Inferior parietal cortex (tissue), 1 donor: ENCODE results near the gene SLC4A1AP.

Experiments used
- DNase-seq: peaks from one replicate; pipeline ENCODE4 v3.0.0-alpha.2; 2016; ENCODE audit errors: extremely low spot score

Gene SLC4A1AP

DNA sequence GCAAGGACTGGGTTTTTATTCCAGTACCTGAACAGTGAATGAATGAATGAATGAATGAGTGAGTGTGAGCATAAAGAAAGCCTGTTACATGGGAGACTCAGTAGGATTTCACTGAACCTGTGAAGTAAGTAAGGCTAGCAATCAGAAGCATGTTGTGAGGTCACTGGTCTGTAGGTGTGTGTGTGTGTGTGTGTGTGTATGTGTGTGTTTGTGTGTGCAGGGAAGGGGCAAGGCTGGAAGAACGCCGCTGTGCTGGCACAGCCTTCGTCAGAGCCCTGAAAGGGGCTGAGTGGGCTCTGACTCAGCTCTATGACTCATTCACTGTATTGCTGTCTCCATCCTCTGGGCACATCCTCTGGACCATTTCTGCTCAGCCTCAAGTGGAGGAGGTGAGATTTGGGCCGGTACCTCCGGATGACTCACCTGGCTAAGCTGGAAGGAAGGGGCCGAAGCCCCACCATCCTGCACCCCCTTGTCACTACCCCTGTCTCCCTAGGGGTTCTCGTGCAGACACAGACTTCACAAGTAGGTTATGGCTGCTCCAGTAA, 56.4 kb downstream of the SLC4A1AP start:
- no peak for DNase-seq

DNA sequence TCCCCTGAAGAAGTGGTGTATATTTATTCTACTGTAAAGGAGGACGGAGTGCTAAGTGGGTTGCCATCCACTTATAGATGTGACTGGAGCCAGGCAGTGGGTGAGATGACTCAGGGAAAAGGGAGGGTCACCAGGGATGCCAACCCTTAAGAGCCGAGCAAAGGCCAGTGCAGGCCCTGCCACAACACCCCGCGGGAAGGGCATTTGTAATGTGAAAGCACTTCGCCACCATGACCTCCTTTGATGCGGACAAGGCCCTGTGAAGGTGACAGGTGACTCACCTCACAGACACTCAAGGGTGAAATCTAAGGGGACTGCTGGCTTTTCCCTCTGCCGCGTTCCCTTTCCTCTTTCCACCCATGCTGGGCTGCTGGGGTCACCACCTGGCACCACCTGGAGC, 57.6 kb downstream of the SLC4A1AP start:
- DNase-seq, result no peak

DNA sequence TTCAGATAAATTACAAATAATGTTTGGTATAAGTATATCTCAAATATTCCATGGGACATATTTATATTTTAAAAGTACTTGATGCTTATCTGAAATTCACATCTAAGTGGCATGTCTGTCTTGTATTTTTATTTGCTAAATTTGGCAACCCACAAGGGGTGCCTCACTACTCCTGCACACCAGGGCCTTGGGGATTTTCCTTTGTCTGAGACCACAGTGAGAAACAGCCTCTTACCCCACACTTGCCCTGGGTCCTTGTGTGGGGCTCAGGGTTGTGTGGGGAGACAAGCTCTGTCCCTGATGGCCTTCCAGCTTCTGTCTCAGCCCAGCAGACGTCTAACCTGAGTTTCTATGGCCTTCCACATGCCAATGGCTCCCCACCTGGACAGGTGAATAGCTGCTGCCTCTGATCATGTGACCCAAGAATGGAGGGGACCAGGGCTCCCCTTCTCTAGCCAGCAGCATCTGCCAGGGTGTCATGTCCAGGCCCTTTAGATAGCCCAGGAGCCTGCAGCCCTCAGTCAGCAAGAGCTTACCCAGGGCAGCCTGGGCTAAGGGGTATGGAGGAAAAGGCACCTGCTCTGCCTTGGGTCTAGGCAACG, 58.3 kb downstream of the SLC4A1AP start:
- DNase-seq, result no peak

DNA sequence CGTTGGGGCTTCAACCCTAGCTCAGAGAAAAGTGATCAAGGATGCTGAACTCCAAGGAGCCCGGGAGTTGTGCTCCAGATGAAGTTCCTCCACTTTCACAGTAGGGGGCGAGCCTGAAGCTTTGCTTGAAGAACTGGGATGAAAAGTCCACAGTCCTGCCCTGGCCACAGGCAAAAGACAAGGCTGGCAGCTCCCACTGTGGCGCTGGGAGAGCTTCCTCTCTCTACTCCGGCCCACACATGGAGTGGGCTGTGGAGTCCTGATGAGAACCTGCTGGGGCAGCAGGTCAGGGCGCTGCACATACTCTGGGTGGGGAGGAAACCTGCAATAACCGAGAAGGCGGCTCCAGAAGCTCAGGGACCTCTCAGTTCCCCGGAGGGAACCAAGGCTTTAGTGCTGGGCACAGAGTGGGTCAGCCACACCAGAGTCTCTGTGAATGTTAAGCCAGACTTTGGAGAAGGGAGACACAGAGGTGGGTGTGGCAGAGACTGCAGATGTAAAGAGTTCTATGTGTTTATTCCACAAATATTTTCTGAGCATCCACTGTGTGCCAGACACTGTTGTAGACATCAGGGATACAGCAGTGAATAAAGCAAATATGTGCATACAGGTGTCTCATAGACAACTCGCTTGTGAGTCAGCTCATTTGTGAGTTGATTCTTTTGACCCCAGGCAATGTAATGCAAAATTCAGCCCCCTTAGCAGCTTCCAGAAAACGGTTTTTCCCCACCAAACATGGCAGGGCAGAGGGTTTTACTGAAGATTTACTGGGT, 59.9 kb downstream of the SLC4A1AP start:
- peak; percentile 76 for DNase-seq

DNA sequence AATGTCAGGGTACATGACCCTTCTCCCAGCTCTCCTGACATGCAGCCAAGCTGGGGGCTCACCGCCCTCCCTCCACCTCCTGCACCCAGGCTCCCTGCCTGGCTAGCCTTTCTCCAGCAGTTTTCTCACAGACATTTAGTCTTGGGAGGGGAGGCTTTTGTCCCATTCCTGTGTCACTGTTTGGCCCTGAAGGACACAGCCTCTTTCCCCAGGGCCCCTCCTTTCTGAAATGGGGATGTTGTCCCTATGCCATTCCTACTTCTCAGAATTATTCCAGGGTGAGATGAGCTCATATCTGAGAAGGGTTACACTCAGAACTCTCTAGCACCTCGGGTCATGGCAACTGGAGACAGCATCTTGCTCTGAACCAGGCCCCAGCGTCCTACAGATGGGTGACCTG, 60.5 kb downstream of the SLC4A1AP start:
- DNase-seq, result no peak

DNA sequence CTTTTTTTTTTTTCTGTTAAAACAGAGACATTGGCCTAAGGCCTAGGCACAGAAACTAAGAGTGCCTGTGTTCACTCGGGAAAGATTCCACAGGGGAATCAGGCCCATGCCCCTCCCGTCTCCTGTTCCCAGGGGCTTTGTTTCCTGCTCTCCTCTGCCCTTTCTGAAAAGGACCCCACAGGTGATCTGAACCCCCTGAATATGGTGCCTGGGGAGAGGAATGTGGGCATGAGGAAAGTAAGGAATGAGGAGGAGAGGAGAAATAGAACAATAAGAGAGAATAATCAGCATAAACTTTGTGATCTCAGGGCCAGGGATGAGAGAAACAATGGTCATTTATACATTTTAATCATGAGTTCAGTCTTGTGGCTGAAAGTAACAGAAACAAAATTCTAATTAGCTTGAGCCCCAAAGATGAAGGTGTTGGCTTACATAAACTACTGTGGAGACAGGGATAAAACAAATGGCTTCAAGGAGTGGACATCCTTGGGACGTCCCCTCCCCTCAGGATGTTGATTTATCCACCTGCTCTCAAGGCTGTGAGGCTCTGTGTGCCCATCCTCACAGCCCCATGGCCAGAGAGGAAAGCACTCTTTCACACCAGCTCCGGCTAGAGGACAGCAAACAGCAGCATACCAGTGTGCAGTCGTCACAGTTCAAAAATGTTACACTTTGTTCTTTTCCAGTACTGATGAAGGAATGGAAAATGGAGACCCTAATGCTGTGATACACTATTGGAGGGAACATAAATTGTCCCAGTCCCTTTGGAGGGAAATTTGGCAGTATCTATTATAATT, 61.4 kb downstream of the SLC4A1AP start:
- no peak for DNase-seq

DNA sequence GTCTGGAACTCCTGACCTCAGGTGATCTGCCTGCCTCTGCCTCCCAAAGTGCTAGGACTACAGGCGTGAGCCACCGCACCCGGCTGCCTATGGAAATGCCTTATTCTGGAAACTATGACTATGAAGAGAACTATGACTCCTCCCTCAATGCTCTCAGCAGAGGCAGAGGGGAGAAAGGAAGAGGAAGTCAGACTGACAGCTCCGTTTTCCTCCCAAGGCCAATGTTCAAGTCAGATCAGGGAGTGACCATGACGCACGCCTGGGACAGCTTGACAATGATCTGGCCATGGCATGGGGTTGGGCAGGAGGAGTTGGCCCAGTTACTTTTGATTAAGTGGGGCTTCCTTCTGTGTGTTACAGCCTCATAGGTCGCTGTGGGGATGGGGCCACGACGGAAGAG, 63.6 kb downstream of the SLC4A1AP start:
- no peak for DNase-seq

DNA sequence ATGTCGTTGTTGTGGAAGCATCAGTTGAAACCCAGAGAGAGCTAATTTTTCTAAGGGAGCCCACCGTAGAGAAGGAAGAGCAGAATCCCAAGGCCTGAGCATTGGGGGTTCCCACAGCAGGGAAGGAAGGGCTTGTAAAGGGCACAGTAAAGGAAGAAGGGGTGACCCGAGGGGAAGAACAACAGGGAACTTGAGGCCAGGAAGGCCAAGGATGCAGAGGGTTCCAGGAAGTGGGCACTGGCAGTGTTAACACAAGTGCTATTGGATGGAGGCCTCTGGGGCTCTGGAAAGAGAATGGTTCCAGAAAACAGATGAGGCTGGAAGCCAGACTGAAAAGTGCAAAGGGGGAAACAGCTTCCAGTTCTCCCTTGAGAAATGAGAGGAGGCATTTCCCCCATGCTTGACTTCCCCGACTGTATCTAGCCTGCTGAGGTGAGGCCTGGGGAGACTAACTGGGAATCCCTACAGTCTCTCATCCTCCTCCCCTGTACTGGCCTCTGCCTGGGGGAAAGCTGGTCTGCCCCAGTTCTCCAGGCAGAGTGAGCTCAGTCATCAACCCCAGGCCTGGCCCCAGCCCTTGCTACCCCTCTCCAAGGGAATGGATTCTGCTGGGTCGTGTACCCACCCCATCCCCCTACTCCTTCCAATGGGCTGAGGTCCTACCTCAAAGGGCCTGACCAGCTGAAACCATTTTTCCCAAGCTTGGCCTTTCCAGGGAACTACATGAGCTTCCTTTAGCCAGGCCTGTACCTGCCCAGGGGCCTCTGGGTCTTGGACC, 64.6 kb downstream of the SLC4A1AP start:
- no peak for DNase-seq

DNA sequence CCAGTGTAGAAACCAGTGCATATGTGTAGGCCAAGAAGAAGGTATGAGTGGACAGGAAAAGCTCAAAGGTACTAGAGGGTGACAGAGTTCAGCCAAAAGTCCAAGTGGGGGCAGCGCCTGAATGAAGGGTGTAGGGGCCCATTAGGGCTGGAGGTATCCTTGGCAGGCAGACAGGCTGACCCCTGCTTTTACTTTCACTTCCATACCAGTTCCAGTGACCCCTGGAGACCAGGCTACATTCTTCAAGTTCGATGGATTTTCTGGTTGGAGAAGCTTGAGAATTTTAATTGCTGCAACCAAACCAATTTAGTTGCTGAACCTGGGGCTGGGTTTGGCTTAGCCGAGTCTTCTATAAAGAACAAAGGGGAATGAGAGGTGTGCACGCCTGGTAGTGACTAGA, 65.5 kb downstream of the SLC4A1AP start:
- DNase-seq, result no peak

DNA sequence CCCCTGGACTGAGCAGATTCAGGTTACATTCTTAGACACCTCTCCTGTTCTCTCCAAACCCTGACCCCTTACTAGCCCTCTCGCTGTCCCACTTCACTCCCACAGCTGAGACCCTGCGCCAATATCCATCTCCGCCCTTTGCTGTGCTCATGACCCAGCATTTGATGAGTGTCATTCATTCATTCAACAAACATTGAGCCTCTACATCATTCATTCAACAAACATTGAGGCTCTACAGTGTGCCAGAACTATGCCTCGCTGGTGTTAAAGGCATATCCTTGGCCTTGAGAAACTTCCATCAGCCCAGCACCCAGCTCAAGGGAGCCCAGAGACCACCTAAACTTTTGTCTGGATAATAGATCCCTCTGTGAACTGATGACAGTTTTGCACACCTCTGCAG, 65.9 kb downstream of the SLC4A1AP start:
- no peak for DNase-seq

DNA sequence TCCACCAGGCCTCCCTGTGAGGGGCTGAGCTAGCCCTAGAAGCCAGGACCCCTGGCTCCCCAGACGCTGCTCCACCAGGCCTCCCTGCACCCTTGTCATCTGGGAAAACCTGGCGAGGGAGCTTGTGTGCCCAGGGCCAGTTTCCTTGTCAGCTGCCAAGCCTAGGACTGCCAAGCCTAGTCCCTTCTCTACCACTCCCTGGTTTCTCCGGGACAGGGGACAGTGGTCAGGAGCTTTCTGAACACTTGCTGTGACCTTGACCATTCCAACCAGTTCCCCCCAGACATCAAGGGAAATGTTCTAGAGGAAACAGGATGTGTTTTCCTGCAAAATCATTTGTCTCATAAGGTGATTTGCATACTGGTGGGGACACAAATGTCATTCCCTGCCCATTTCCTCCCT, 66.6 kb downstream of the SLC4A1AP start:
- DNase-seq, result no peak

DNA sequence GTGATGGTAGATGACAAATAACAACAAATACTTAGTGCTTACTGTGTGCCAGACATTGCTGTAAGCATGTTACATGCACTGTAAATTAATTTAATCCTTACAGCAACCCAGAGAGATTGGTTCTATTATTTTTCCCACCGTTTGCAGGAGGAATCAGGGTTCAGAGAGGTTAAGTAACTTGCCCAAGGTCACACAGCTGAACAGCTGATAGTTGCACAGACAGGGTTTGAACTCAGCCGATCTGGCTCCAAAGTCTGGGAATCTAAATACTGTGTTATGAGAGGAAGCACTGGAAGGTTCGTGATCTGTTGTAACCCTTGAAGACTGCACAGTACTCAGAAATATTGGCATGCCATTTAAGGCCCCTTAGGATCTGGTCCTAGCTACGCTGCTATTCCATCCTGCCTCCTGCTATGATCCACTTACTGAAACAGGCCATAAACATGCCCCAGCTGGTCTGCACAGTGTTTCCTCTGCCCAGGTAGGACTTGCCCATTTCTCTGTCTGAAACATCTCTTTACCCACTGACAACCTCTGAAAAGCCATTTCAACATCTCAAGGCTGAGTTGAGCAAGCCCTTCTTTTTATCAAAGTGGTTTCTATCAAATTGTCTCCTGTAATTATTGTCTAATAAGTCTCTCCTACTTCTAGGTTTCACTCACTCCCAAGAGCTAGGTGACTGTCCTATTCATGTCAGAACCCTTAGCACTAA, 67.4 kb downstream of the SLC4A1AP start:
- no peak for DNase-seq

DNA sequence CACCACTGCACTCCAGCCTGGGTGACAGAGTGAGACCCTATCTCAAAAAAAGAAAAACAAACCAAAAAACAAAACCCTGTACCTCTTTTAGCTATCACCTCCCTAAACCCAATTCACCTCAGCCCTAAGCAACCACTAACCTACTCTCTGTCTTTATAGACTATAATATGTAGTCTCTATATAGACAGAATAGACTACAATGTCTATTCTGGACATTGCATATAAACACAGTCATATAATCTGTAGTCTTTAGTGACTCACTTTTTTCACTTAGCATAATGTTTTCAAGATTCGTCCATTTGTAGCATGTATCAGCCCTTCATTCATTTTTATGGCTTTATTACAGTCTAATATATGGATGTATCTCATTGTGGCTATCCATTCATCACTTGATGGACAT, 70.6 kb downstream of the SLC4A1AP start:
- no peak for DNase-seq

DNA sequence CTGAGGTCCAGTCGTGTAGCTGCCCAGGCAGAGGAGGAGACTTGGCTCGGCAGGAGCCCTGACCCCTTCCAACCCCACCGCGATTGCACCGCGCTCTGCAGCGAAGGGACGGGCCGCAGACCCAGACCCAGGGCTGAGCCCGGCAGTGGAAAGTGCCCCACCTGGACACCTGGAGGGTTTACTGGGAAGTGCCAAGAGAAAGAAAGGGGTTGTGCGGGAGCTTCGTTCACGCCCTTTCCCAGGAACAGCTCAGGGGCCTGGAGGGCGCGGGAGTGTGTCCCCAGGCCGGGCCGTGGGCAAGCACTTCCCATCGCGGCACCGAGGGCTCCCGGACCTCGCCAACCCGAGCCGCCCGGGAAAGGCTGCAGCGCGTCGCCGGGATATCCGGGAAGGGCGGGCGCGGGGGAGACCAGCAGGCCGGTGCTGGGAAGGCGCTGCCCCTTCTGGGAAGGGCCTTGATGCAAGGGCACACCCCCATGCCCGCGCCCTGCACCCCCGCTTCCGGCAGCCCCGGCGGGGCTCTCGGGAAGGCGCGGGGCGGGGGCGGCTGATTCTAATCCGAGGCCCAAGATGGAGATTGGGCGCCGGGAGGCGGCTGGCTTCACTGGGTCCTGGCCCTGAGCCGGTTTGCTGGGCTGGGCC, 71.7 kb downstream of the SLC4A1AP start:
- no peak for DNase-seq

DNA sequence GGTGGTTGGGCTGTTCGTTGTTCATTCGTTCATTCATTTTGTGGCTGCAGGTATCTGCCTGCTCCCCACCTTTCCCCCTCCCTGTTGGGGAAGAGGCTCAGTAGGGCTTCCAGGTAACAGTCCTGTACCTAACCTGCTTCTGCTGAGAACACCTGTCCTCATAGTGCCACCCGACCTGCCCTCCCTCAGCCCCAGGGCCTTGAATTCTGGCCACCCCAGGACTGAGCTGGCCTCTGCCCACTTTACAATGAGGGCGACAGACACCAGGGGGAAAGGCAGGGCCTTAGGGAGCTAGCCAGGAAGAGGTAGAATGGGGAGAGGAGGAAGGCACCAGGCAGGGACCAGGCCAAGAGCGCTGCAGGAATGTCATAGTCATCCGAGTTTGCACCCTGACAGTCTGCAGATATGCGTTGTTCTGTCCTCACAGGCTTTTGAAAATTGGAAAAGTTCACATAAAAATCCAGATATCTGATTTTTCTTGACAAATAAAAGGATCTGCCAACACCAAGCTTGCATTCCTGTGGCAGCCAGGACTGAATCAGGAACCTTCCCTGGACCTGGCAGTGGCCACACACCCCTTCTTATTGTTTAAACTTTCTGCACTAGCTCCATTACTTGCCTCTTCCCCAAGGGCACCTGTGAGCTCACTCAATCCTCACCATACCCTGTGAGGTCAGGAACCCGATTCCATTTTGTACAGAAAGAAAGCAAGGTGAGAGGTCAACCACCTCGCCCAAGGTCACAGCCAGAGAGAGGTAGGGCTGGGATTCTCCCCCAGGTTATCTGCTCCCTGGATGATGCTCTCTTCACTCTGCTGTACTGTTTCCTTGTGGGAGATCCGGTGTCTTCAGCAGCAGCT, 72.6 kb downstream of the SLC4A1AP start:
- DNase-seq, result no peak

DNA sequence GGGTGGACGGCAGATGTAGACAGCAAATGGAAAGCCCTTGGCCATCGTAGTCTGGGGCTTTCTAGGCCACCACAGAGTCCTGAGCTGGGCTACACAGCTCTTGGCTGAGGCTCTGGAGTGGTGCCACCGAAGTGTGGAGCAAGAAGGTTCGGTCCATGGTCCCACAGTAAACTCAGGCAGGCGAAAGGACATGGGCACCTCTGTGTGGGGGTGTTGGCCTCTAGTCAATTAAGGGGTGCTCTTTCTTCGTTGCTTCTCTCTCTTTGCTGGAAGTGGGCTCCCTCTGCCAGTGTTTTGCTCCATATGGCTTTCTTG, 73.2 kb downstream of the SLC4A1AP start:
- no peak for DNase-seq

DNA sequence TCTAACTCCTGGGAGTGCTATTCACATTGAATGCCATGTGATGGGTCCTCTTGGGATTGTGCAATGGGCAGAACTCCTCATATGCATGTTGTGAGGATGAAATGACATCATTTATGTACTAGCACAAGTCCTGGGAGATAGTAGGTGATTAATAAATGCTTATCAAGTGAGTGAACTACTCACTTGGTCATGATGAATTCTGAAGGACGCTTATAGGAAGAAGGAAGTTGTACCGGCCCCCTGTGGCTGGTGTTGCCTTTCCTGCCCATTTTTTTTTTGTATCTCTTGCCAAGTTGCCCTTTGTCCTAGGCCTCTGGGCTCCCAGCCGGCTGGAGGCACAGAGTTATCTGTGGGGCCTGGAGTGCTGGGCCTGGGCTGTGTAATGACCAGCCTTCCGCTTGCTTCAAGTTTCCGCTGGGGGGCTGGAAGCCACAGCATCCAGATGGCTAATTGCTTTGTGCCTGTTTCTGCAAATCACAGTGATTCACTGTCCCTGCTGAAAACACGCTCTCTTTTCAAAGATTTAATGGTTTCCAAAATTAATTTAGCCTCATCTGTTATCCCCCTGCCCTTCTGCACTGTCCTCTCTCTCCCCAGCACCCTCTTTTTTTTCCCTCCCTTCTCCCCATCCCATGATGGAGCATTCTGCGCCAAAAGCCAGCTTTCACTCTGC, 74.1 kb downstream of the SLC4A1AP start:
- DNase-seq, result no peak

DNA sequence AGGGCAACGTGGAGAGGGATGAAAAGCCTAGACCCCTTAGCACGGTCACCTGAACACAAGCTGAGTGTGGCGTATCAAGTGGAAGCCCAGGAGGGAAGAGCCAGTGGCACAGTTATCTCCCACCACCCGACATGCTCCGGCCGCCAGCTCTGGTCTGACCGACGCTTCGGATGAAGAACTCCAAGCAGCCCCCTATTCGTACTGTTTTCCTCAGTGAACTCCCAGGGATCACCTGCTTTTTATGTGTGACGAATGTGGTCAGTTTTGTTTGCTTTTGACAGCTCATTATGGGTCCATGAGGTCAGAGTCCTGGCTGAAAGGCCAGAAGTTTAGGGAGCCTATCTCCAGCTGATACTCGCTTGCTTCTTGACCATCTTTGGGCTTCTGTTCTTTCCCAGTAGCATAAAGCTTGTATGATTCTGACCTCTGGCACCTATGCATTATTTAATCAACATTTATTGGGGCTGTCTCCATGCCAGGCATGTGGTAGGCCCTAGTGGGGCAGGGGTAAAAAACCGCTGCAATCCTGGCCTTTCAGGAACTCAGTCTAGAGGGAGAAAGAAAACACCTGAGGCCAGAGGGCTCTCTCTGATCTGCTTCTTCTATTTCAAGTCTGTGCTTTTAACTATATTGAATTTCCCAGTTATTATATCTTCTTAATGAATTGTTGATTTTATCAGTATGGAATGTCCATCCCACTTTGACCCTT, 74.8 kb downstream of the SLC4A1AP start:
- no peak for DNase-seq

DNA sequence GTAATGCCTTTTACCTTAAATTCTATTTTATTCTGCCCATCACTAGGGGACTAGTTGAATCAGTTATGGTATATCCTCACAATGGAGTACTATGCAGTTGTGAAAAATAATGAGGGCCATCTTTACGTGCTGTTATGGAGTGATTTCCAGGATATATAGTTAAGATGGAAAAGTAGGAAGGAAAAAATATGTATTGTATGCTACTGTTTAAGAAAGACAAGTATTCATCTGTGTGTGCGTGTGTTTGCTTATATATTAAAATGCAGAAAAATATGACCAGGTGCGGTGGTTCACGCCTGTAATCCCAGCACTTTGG, 75.3 kb downstream of the SLC4A1AP start:
- no peak for DNase-seq
